H1 (cell line): ENCODE data around the gene LRRC45. TPM values are rescaled to one million over a fixed set of nuclear protein-coding genes. Genes with fewer than 3 reads are reported as not detected.

ENCODE experiments used
- CTCF ChIA-PET: fragments of 300-600 bp; sonication (Branson Sonifier 250); formaldehyde crosslinking; loops from one replicate; lab custom pipeline; 2021; ENCODE audit not compliant: partially characterized antibody; lab: Charles Lee
- POLR2A ChIA-PET: fragments of 300-600 bp; sonication (Branson Sonifier 250); formaldehyde crosslinking; loops from one replicate; lab custom pipeline; 2021; ENCODE audit warnings: inconsistent platforms; ENCODE audit not compliant: partially characterized antibody; lab: Charles Lee
- DNase-seq, 2 experiments: peaks; one replicate each; pipeline versions ENCODE4 v3.0.0 to v3.0.0-alpha.2; 2010 to 2022; ENCODE audit warnings: low spot score in 2 of 2, low read depth in 1 of 2, mixed read lengths in 1 of 2
- FAIRE-seq: peaks from 2 replicates; lab custom pipeline; 2011; peaks lifted over from hg19 to GRCh38; lab: Jason Lieb, UNC
- H2AFZ ChIP-seq: 2 replicates; pipeline ENCODE4 v1.8.1; 2012; ENCODE audit warnings: low read length, inconsistent platforms
- H2AK5ac ChIP-seq: 2 replicates; pipeline ENCODE4 v1.6.1; 2013; ENCODE audit warnings: low read depth, low read length
- H2BK120ac ChIP-seq: replicated peaks from 2 replicates; pipeline ENCODE3; 2013; ENCODE audit warnings: low read depth, low read length, inconsistent platforms
- H2BK12ac ChIP-seq: 2 replicates; pipeline ENCODE4 v1.6.1; 2013; ENCODE audit warnings: low read depth, low read length
- H2BK15ac ChIP-seq: 2 replicates; pipeline ENCODE4 v1.6.1; 2013; ENCODE audit warnings: low read length
- H2BK20ac ChIP-seq: 2 replicates; pipeline ENCODE4 v1.6.1; 2013; ENCODE audit warnings: low read length
- H2BK5ac ChIP-seq: 2 replicates; pipeline ENCODE4 v1.6.1; 2013; ENCODE audit warnings: low read depth, low read length
- H3K14ac ChIP-seq: 2 replicates; pipeline ENCODE4 v1.6.1; 2013; ENCODE audit warnings: inconsistent platforms; ENCODE audit not compliant: insufficient read length
- H3K18ac ChIP-seq: 2 replicates; pipeline ENCODE4 v1.6.1; 2013; ENCODE audit warnings: low read length; ENCODE audit errors: extremely low read depth
- H3K23ac ChIP-seq: 2 replicates; pipeline ENCODE4 v1.6.1; 2013; ENCODE audit warnings: inconsistent platforms; ENCODE audit not compliant: insufficient read length
- H3K23me2 ChIP-seq: 2 replicates; pipeline ENCODE4 v1.6.1; 2013; ENCODE audit warnings: low read depth, low read length
- H3K27ac ChIP-seq: 2 replicates; pipeline ENCODE4 v1.6.1; 2011; ENCODE audit warnings: low read depth, low read length, inconsistent platforms
- H3K27me3 ChIP-seq, 4 experiments: replicated peaks in 1 of 4; 1 replicate in 1 of 4; 2 replicates in 3 of 4; pipeline versions ENCODE4 v1.6.1 to v1.8.1; 2011 to 2013; ENCODE audit warnings: low read length in 3 of 4, mild to moderate bottlenecking in 3 of 4, inconsistent platforms in 2 of 4, mixed read lengths in 2 of 4, moderate library complexity in 1 of 4; ENCODE audit not compliant: control insufficient read depth in 3 of 4, insufficient read depth in 3 of 4; ENCODE audit errors: extremely low read depth in 1 of 4
- H3K36me3 ChIP-seq, 4 experiments: 2 replicates each; pipeline versions ENCODE4 v1.6.1 to v1.8.1; 2011 to 2013; ENCODE audit warnings: mild to moderate bottlenecking in 4 of 4, low read length in 3 of 4, moderate library complexity in 2 of 4, control low read depth in 1 of 4, inconsistent platforms in 1 of 4; ENCODE audit not compliant: insufficient read depth in 4 of 4, control insufficient read depth in 2 of 4
- H3K4ac ChIP-seq: replicated peaks from 2 replicates; pipeline ENCODE3; 2013; ENCODE audit warnings: low read length, low read depth, mixed read lengths, inconsistent platforms; ENCODE audit not compliant: insufficient read length
- H3K4me1 ChIP-seq, 4 experiments: replicated peaks in 1 of 4; 1 replicate in 1 of 4; 2 replicates in 3 of 4; pipeline versions ENCODE4 v1.6.1 to v1.8.1; 2011 to 2013; ENCODE audit warnings: low read length in 3 of 4, inconsistent platforms in 2 of 4, mixed read lengths in 1 of 4; ENCODE audit not compliant: insufficient read depth in 4 of 4, control insufficient read depth in 3 of 4
- H3K4me2 ChIP-seq, 2 experiments: 2 replicates each; pipeline versions ENCODE4 v1.6.1 to v1.8.1; 2011 to 2013; ENCODE audit warnings: low read depth in 2 of 2, low read length in 2 of 2, control low read depth in 1 of 2, inconsistent platforms in 1 of 2, mild to moderate bottlenecking in 1 of 2; ENCODE audit not compliant: insufficient read depth in 1 of 2
- H3K4me3 ChIP-seq, 4 experiments: fragments of 200-600, 300-600 bp in 1 of 4; sonication (generic), shearing (Covaris generic), sonication (Bioruptor Twin) in 1 of 4; 2 replicates each; pipeline versions ENCODE4 v1.5.1 to v1.8.1; 2011 to 2016; ENCODE audit warnings: low read length in 4 of 4, low read depth in 3 of 4, control low read depth in 2 of 4, inconsistent platforms in 2 of 4, mild to moderate bottlenecking in 2 of 4, mixed read lengths in 1 of 4, moderate library complexity in 1 of 4; ENCODE audit not compliant: insufficient read depth in 2 of 4; ENCODE audit errors: extremely low read depth in 1 of 4
- H3K56ac ChIP-seq: replicated peaks from 2 replicates; pipeline ENCODE3; 2013; ENCODE audit warnings: low read depth, mild to moderate bottlenecking, mixed read lengths, low read length, inconsistent platforms; ENCODE audit not compliant: insufficient read length
- H3K79me1 ChIP-seq: 2 replicates; pipeline ENCODE4 v1.6.1; 2013; ENCODE audit warnings: low read depth, low read length, control low read depth
- H3K79me2 ChIP-seq, 2 experiments: 2 replicates each; pipeline versions ENCODE4 v1.6.1 to v1.8.1; 2012 to 2013; ENCODE audit warnings: low read length in 2 of 2, mild to moderate bottlenecking in 2 of 2, inconsistent platforms in 1 of 2; ENCODE audit not compliant: insufficient read depth in 2 of 2, control insufficient read depth in 1 of 2
- H3K9ac ChIP-seq, 4 experiments: replicated peaks in 1 of 4; 1 replicate in 1 of 4; 2 replicates in 3 of 4; pipeline versions ENCODE4 v1.6.1 to v1.8.1; 2011 to 2013; ENCODE audit warnings: low read depth in 3 of 4, low read length in 3 of 4, control low read depth in 2 of 4, mild to moderate bottlenecking in 2 of 4, moderate library complexity in 2 of 4, inconsistent platforms in 1 of 4; ENCODE audit errors: extremely low read depth in 1 of 4
- H3K9me3 ChIP-seq, 2 experiments: 2 replicates each; pipeline versions ENCODE4 v1.6.1 to v1.8.1; 2012 to 2013; ENCODE audit warnings: mild to moderate bottlenecking in 2 of 2, moderate library complexity in 2 of 2, control low read depth in 1 of 2, inconsistent platforms in 1 of 2, low read depth in 1 of 2, low read length in 1 of 2, mixed read lengths in 1 of 2; ENCODE audit not compliant: insufficient read depth in 2 of 2
- H4K20me1 ChIP-seq, 2 experiments: replicated peaks in 1 of 2; 2 replicates each; pipeline versions ENCODE3 to v1.8.1; 2011 to 2013; ENCODE audit warnings: inconsistent platforms in 2 of 2, low read length in 2 of 2, mild to moderate bottlenecking in 1 of 2; ENCODE audit not compliant: insufficient read depth in 2 of 2, control insufficient read depth in 1 of 2
- H4K5ac ChIP-seq: 2 replicates; pipeline ENCODE4 v1.6.1; 2013; ENCODE audit warnings: low read length, low read depth, mixed read lengths, inconsistent platforms; ENCODE audit not compliant: insufficient read length
- H4K8ac ChIP-seq: 2 replicates; pipeline ENCODE4 v1.8.0; 2013; ENCODE audit warnings: mild to moderate bottlenecking, moderate library complexity, low read length, inconsistent platforms; ENCODE audit not compliant: insufficient read depth; ENCODE audit errors: extremely low read depth
- H4K91ac ChIP-seq: replicated peaks from 2 replicates; pipeline ENCODE3; 2013; ENCODE audit warnings: low read length, mixed read lengths, inconsistent platforms; ENCODE audit not compliant: insufficient read length
- BACH1 ChIP-seq: IDR thresholded peaks from 2 replicates; pipeline ENCODE4 v1.6.1; 2012; ENCODE audit warnings: low read length, improper control_type of control experiment
- CHD2 ChIP-seq: IDR thresholded peaks from 2 replicates; pipeline ENCODE4 v1.6.1; 2012; ENCODE audit warnings: low read length, improper control_type of control experiment
- CREB1 ChIP-seq: IDR thresholded peaks from 2 replicates; pipeline ENCODE4 v1.6.1; 2012; ENCODE audit warnings: inconsistent platforms
- EP300 ChIP-seq, 2 experiments: IDR thresholded peaks; 1 replicate in 1 of 2; 2 replicates in 1 of 2; pipeline ENCODE4 v1.6.1; 2011 to 2012; ENCODE audit warnings: low read depth in 2 of 2, low read length in 2 of 2, mild to moderate bottlenecking in 2 of 2, borderline replicate concordance in 1 of 2, inconsistent platforms in 1 of 2, moderate library complexity in 1 of 2
- NANOG ChIP-seq: IDR thresholded peaks from 2 replicates; pipeline ENCODE4 v1.6.1; 2011; ENCODE audit warnings: low read length, low read depth, mild to moderate bottlenecking, inconsistent platforms; ENCODE audit not compliant: insufficient read depth, poor library complexity, severe bottlenecking
- NRF1 ChIP-seq: IDR thresholded peaks from 2 replicates; pipeline ENCODE4 v1.6.1; 2011; ENCODE audit warnings: mild to moderate bottlenecking, low read depth, low read length, improper control_type of control experiment
- POLR2AphosphoS5 ChIP-seq: IDR thresholded peaks from 2 replicates; pipeline ENCODE4 v1.6.1; 2011; ENCODE audit warnings: low read depth, low read length
- SP1 ChIP-seq: IDR thresholded peaks from 2 replicates; pipeline ENCODE4 v1.6.1; 2011; ENCODE audit warnings: low read depth, low read length
- SP2 ChIP-seq: IDR thresholded peaks from 2 replicates; pipeline ENCODE4 v1.6.1; 2012; ENCODE audit warnings: mild to moderate bottlenecking, low read length, inconsistent platforms
- WGBS, 2 experiments: shearing (Covaris generic) in 1 of 2; methylation state at CpG; one replicate each; pipeline versions ENCODE4 v1.1.6 to v1.1.7; 2013 to 2015; ENCODE audit warnings: low lambda C conversion rate in 2 of 2, mixed read lengths in 2 of 2, inconsistent platforms in 1 of 2, low coverage in 1 of 2, missing lambda C conversion rate in 1 of 2; ENCODE audit not compliant: insufficient replicate concordance in 2 of 2, insufficient coverage in 1 of 2, insufficient read length in 1 of 2; ENCODE audit errors: extremely low coverage in 1 of 2, missing lambda C conversion rate in 1 of 2; 5-methylcytosine and 5-hydroxymethylcytosine counted together
- long read RNA-seq, 2 experiments: library from RNA in 1 of 2; library from capped mRNA in 1 of 2; stranded (forward); transcript quantifications; one replicate each; pipeline ENCODE4 v2.0.0, GENCODE V29; 2021; ENCODE audit warnings: inconsistent platforms in 1 of 2
- polyA minus RNA-seq, 3 experiments: library from RNA; depleted of rRNA, polyadenylated mRNA; stranded (reverse); fragments of >200 nt; gene quantifications; 1 replicate in 2 of 3; 2 replicates in 1 of 3; pipeline ENCODE4 v1.2.3, GENCODE V29; 2011
- polyA plus RNA-seq, 7 experiments: library from polyadenylated mRNA; depleted of rRNA in 3 of 7; stranded (reverse) in 5 of 7; unstranded in 2 of 7; fragments of >200 nt in 5 of 7; fragments of 200-250 nt in 2 of 7; gene quantifications; 1 replicate in 5 of 7; 2 replicates in 1 of 7; 4 replicates in 1 of 7; pipeline versions ENCODE4 v1.2.1 to v1.2.3, GENCODE V29; 2011 to 2013; ENCODE audit warnings: missing spikeins in 2 of 7, mixed read lengths in 2 of 7
- total RNA-seq: library from RNA; stranded (reverse); fragmentation: NEBNext Ultra II Directional; extraction: Animal tissue kit (Norgen Biotek cat#: 25700); gene quantifications from 2 replicates; pipeline ENCODE4 v1.2.1, GENCODE V29; 2021
- TF ChIP-seq, protein P1 (sequence below): IDR thresholded peaks from 2 replicates; pipeline ENCODE4 v1.6.1; 2012; ENCODE audit warnings: inconsistent platforms

The LRRC45 gene
- 28.2 and 29.0 TPM in 2 replicates for total RNA-seq
- polyA plus RNA-seq (2011; rRNA removed) = 11.5 and 17.3 TPM in 2 replicates
- polyA plus RNA-seq (2011; cell fraction: cytosol; rRNA removed) = 23.7 TPM
- polyA plus RNA-seq (2011; cell fraction: nucleus; rRNA removed) = 96.6 TPM
- polyA plus RNA-seq (2012, experiment 1 of 2) = 15.2 to 25.5 TPM (median 25.4 TPM) in 4 replicates
- 17.3 TPM for polyA plus RNA-seq (2012, experiment 2 of 2)
- 14.7 TPM for polyA plus RNA-seq (2013, experiment 1 of 2)
- 13.4 TPM for polyA plus RNA-seq (2013, experiment 2 of 2)
- 7.8 and 8.0 TPM in 2 replicates for polyA minus RNA-seq (2011; rRNA and poly(A)+ RNA removed)
- 14.1 TPM for polyA minus RNA-seq (2011; cell fraction: cytosol; rRNA and poly(A)+ RNA removed)
- 21.5 TPM for polyA minus RNA-seq (2011; cell fraction: nucleus; rRNA and poly(A)+ RNA removed)
- long read RNA-seq, experiment 1, partial matches to known transcripts = 2 of 2 reads
- long read RNA-seq, experiment 1, other reads (novel, unspliced or antisense) = 0 of 2 reads
- long read RNA-seq, experiment 2 = 0 reads

DNA sequence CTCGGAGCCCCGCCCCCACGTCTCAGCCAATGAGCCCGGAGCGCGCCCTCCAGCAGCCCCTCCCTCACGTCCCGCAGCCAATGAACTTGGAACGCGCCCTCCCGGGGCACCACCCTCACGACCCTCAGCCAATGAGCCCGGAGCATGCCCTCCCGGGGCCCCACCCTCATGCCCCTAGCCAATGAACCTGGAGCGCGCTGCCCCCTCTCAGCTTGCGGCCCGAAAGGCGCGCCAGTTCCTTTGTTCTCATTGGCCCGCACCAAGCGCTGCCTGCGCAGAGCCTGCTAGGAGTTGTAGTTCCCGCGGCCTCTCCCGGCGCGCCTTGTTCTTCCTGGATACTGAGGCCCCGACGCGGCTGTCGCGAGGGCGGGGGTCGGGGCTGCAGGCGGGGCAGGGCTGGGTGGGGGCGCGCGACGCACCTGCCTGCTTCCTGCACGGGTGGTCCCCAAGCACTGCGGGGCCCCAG, at the start of gene LRRC45:
LRRC45 (plus strand) TSS at position 325 of the 466 bp plus-strand sequence. CDS start 339 bp downstream, outside the sequence.
- Histone ChIP-seq H3K27ac (peak within 1 kb of the TSS; percentile 46; the same call in 1 of the 2 replicates), H4K8ac (peak within 1 kb of the TSS; percentile 69), H3K23me2 (peaks cover 12% of the 10 kb centered on the region), H2AFZ (no peak within 1 kb of the TSS; the same call in 1 of the 2 replicates), H4K91ac (peak within 1 kb of the TSS; percentile 44), H2BK12ac (no peak within 1 kb of the TSS), H2BK120ac (no peak within 1 kb of the TSS), H3K9ac (peak within 1 kb of the TSS; percentile 76 to 80 (median 80)), H3K36me3 (no peaks in the 10 kb centered on the region; a peak in 1 of 8 replicates), H2BK5ac (peak within 1 kb of the TSS; percentile 83; the same call in 1 of the 2 replicates), H3K4me1 (peaks cover 0 to 14% (median 8%) of the 10 kb centered on the region in 4 experiments; a peak in 5 of 7 replicates), H3K27me3 (no peaks in the 10 kb centered on the region), H2AK5ac (no peak within 1 kb of the TSS; the same call in 1 of the 2 replicates), H4K20me1 (peaks cover 7 to 13% of the 10 kb centered on the region in 2 experiments), H3K14ac (no peak within 1 kb of the TSS), H3K9me3 (no peaks in the 10 kb centered on the region), H3K4me2 (peak within 1 kb of the TSS; percentile 87 to 96), H4K5ac (peak within 1 kb of the TSS; percentile 52), H3K79me2 (peaks cover 0 to 12% of the 10 kb centered on the region in 2 experiments; a peak in 1 of 4 replicates), H2BK20ac (no peak within 1 kb of the TSS), H3K18ac (peak within 1 kb of the TSS; percentile 71), H3K56ac (peak within 1 kb of the TSS; percentile 84), H3K4ac (peak within 1 kb of the TSS; percentile 21), H3K23ac (no peak within 1 kb of the TSS), H2BK15ac (0 out of 2 replicates have a peak within 1 kb of the TSS, but pooled peaks have one; percentile 29), H3K4me3 (peak within 1 kb of the TSS; percentile 83 to 93 (median 86)), H3K79me1 (peaks cover 4% of the 10 kb centered on the region; the same call in 1 of the 2 replicates)
- WGBS, 2 experiments = 0% methylated on average over 25 of the region's 42 CpGs; no CpG with 5 or more reads in 1 of the 2 experiments
- ChIA-PET POLR2A (interaction anchor here (0.5 to 4.3 kb wide), 21 partner anchors 9 to 356 kb away, joined by 3 to 22 read pairs (median 3); partner anchors contain the start of genes ASPSCR1, CCDC137, DCXR and FASN), CTCF (interaction anchor here (0.7 to 2.0 kb wide), 8 partner anchors 8 to 95 kb away, joined by 3 to 7 read pairs (median 4); partner anchors contain the start of genes MAFG and RAC3)
- no peak for FAIRE-seq
- DNase-seq = peak; percentile 98 to 99
- TF ChIP-seq CREB1 (peak; percentile 65; the same call in 1 of the 2 replicates), SP2 (peak; percentile 53), EP300 (IDR thresholded peaks at IDR 0.05; ENCODE audit: borderline replicate concordance in 1 of 2, low read depth in 2 of 2, low read length in 2 of 2) (no peak), NRF1 (peak; percentile 32; the same call in 1 of the 2 replicates), NANOG (peak; percentile 41), BACH1 (no peak), POLR2AphosphoS5 (no peak), SP1 (peak; percentile 91), CHD2 (0 out of 2 replicates have a peak, but pooled peaks have one; percentile 48)
- TF ChIP-seq, protein P1, sequence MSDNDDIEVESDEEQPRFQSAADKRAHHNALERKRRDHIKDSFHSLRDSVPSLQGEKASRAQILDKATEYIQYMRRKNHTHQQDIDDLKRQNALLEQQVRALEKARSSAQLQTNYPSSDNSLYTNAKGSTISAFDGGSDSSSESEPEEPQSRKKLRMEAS = 0 out of 2 replicates have a peak, but pooled peaks have one; percentile 0
